Measurements from ENCODE around the gene NPHP4.

Gene NPHP4

GRCh38 chr1:5828308-5828935 is 163.8 kb downstream of the NPHP4 start:
- H3K36me3 ChIP-seq (ENCODE audit: insufficient read depth, insufficient read length, low read length) = no peaks in the 10 kb centered on the region
- no peaks in the 10 kb centered on the region for H3K9me3 ChIP-seq (ENCODE audit: insufficient read depth, low read length)
- DNase-seq (ENCODE audit: low read depth, low spot score) = no peak
- no peaks in the 10 kb centered on the region for H3K4me1 ChIP-seq (ENCODE audit: insufficient read depth, insufficient read length)
- TF ChIP-seq YY1 (IDR thresholded peaks at IDR 0.05; ENCODE audit: insufficient read depth, insufficient read length) (no peak), ZNF274 (IDR thresholded peaks at IDR 0.05; ENCODE audit: low read depth, low read length) (no peak), SUZ12 (IDR thresholded peaks at IDR 0.05; ENCODE audit: extremely low read depth, insufficient read depth, insufficient read length) (no peak)
- no peak overlapping the region for H3K9ac ChIP-seq (ENCODE audit: insufficient read length, low read depth)
- no peaks in the 10 kb centered on the region for H3K27me3 ChIP-seq (ENCODE audit: insufficient read depth, insufficient read length)
- H3K4me3 ChIP-seq (ENCODE audit: insufficient read length, low read depth) = no peak overlapping the region

GRCh38 chr1:5827516-5827915 is 164.7 kb downstream of the NPHP4 start:
- Histone ChIP-seq H3K4me1 (ENCODE audit: insufficient read depth, insufficient read length) (no peaks in the 10 kb centered on the region), H3K9ac (ENCODE audit: insufficient read length, low read depth) (no peak overlapping the region), H3K9me3 (ENCODE audit: insufficient read depth, low read length) (no peaks in the 10 kb centered on the region), H3K36me3 (ENCODE audit: insufficient read depth, insufficient read length, low read length) (no peaks in the 10 kb centered on the region), H3K27me3 (ENCODE audit: insufficient read depth, insufficient read length) (no peaks in the 10 kb centered on the region), H3K4me3 (ENCODE audit: insufficient read length, low read depth) (no peak overlapping the region)
- no peak for DNase-seq (ENCODE audit: low read depth, low spot score)
- TF ChIP-seq ZNF274 (IDR thresholded peaks at IDR 0.05; ENCODE audit: low read depth, low read length) = no peak
- TF ChIP-seq SUZ12 (IDR thresholded peaks at IDR 0.05; ENCODE audit: extremely low read depth, insufficient read depth, insufficient read length) = no peak
- no peak for TF ChIP-seq YY1 (IDR thresholded peaks at IDR 0.05; ENCODE audit: insufficient read depth, insufficient read length)

- H3K36me3 ChIP-seq (ENCODE audit: insufficient read depth, insufficient read length, low read length) = no peaks in the 10 kb centered on the region
- no peak for DNase-seq (ENCODE audit: low read depth, low spot score)
- H3K4me3 ChIP-seq (ENCODE audit: insufficient read length, low read depth) = no peak overlapping the region
- no peaks in the 10 kb centered on the region for H3K4me1 ChIP-seq (ENCODE audit: insufficient read depth, insufficient read length)
- no peaks in the 10 kb centered on the region for H3K9me3 ChIP-seq (ENCODE audit: insufficient read depth, low read length)
- no peak for TF ChIP-seq SUZ12 (IDR thresholded peaks at IDR 0.05; ENCODE audit: extremely low read depth, insufficient read depth, insufficient read length)
- no peak for TF ChIP-seq ZNF274 (IDR thresholded peaks at IDR 0.05; ENCODE audit: low read depth, low read length)
- TF ChIP-seq YY1 (IDR thresholded peaks at IDR 0.05; ENCODE audit: insufficient read depth, insufficient read length) = no peak
- H3K27me3 ChIP-seq (ENCODE audit: insufficient read depth, insufficient read length) = no peaks in the 10 kb centered on the region
- no peak overlapping the region for H3K9ac ChIP-seq (ENCODE audit: insufficient read length, low read depth)
These were observed 165.6 kb downstream of the NPHP4 start for GRCh38 chr1:5826601-5827000.

- no peaks in the 10 kb centered on the region for H3K9me3 ChIP-seq (ENCODE audit: insufficient read depth, low read length)
- H3K36me3 ChIP-seq (ENCODE audit: insufficient read depth, insufficient read length, low read length) = no peaks in the 10 kb centered on the region
- H3K9ac ChIP-seq (ENCODE audit: insufficient read length, low read depth) = no peak overlapping the region
- DNase-seq (ENCODE audit: low read depth, low spot score) = no peak
- H3K27me3 ChIP-seq (ENCODE audit: insufficient read depth, insufficient read length) = no peaks in the 10 kb centered on the region
- no peak for TF ChIP-seq SUZ12 (IDR thresholded peaks at IDR 0.05; ENCODE audit: extremely low read depth, insufficient read depth, insufficient read length)
- no peak for TF ChIP-seq YY1 (IDR thresholded peaks at IDR 0.05; ENCODE audit: insufficient read depth, insufficient read length)
- no peak for TF ChIP-seq ZNF274 (IDR thresholded peaks at IDR 0.05; ENCODE audit: low read depth, low read length)
- H3K4me3 ChIP-seq (ENCODE audit: insufficient read length, low read depth) = no peak overlapping the region
- no peaks in the 10 kb centered on the region for H3K4me1 ChIP-seq (ENCODE audit: insufficient read depth, insufficient read length)
These were observed 169.5 kb downstream of the NPHP4 start for GRCh38 chr1:5822726-5823125.

GRCh38 chr1:5822266-5822665 is 170.0 kb downstream of the NPHP4 start:
- Histone ChIP-seq H3K4me3 (ENCODE audit: insufficient read length, low read depth) (no peak overlapping the region), H3K27me3 (ENCODE audit: insufficient read depth, insufficient read length) (no peaks in the 10 kb centered on the region), H3K9me3 (ENCODE audit: insufficient read depth, low read length) (no peaks in the 10 kb centered on the region), H3K36me3 (ENCODE audit: insufficient read depth, insufficient read length, low read length) (no peaks in the 10 kb centered on the region), H3K4me1 (ENCODE audit: insufficient read depth, insufficient read length) (no peaks in the 10 kb centered on the region), H3K9ac (ENCODE audit: insufficient read length, low read depth) (no peak overlapping the region)
- TF ChIP-seq ZNF274 (IDR thresholded peaks at IDR 0.05; ENCODE audit: low read depth, low read length) (no peak), YY1 (IDR thresholded peaks at IDR 0.05; ENCODE audit: insufficient read depth, insufficient read length) (no peak), SUZ12 (IDR thresholded peaks at IDR 0.05; ENCODE audit: extremely low read depth, insufficient read depth, insufficient read length) (no peak)
- DNase-seq (ENCODE audit: low read depth, low spot score) = no peak

- no peaks in the 10 kb centered on the region for H3K4me1 ChIP-seq (ENCODE audit: insufficient read depth, insufficient read length)
- H3K4me3 ChIP-seq (ENCODE audit: insufficient read length, low read depth) = no peak overlapping the region
- TF ChIP-seq ZNF274 (IDR thresholded peaks at IDR 0.05; ENCODE audit: low read depth, low read length) (no peak), SUZ12 (IDR thresholded peaks at IDR 0.05; ENCODE audit: extremely low read depth, insufficient read depth, insufficient read length) (no peak), YY1 (IDR thresholded peaks at IDR 0.05; ENCODE audit: insufficient read depth, insufficient read length) (no peak)
- H3K27me3 ChIP-seq (ENCODE audit: insufficient read depth, insufficient read length) = no peaks in the 10 kb centered on the region
- no peak for DNase-seq (ENCODE audit: low read depth, low spot score)
- no peak overlapping the region for H3K9ac ChIP-seq (ENCODE audit: insufficient read length, low read depth)
- no peaks in the 10 kb centered on the region for H3K9me3 ChIP-seq (ENCODE audit: insufficient read depth, low read length)
- no peaks in the 10 kb centered on the region for H3K36me3 ChIP-seq (ENCODE audit: insufficient read depth, insufficient read length, low read length)
These were observed 170.6 kb downstream of the NPHP4 start for GRCh38 chr1:5821540-5822176.

GRCh38 chr1:5820026-5820421 is 172.2 kb downstream of the NPHP4 start:
- H3K4me1 ChIP-seq (ENCODE audit: insufficient read depth, insufficient read length) = no peaks in the 10 kb centered on the region
- no peak for TF ChIP-seq YY1 (IDR thresholded peaks at IDR 0.05; ENCODE audit: insufficient read depth, insufficient read length)
- TF ChIP-seq ZNF274 (IDR thresholded peaks at IDR 0.05; ENCODE audit: low read depth, low read length) = no peak
- TF ChIP-seq SUZ12 (IDR thresholded peaks at IDR 0.05; ENCODE audit: extremely low read depth, insufficient read depth, insufficient read length) = no peak
- no peaks in the 10 kb centered on the region for H3K27me3 ChIP-seq (ENCODE audit: insufficient read depth, insufficient read length)
- no peak overlapping the region for H3K4me3 ChIP-seq (ENCODE audit: insufficient read length, low read depth)
- H3K36me3 ChIP-seq (ENCODE audit: insufficient read depth, insufficient read length, low read length) = no peaks in the 10 kb centered on the region
- no peaks in the 10 kb centered on the region for H3K9me3 ChIP-seq (ENCODE audit: insufficient read depth, low read length)
- H3K9ac ChIP-seq (ENCODE audit: insufficient read length, low read depth) = no peak overlapping the region
- DNase-seq (ENCODE audit: low read depth, low spot score) = no peak
